Activated CD8-positive, alpha-beta T cell treated with anti-CD3 and anti-CD28 coated beads, Interleukin-2, amount 10 ng/mL, durations not matched to agents 7 days and 5 days (primary cell): ENCODE results near the gene RREB1. TPM values are rescaled to one million over a fixed set of nuclear protein-coding genes. Genes with fewer than 3 reads are reported as not detected.

Experiments used
- ATAC-seq: fragments of 150-1000 bp; cut with Tn5 transposase; one replicate; pipeline ENCODE4 v1.10.0; 2021; ENCODE audit warnings: moderate library complexity
- CTCF ChIA-PET: fragments of 350-600 bp; sonication (Branson Sonifier 250); formaldehyde crosslinking; loops from one replicate; lab custom pipeline; 2021; ENCODE audit warnings: antibody characterized with exemption; lab: Charles Lee
- POLR2A ChIA-PET: fragments of 350-600 bp; sonication (Branson Sonifier 250); formaldehyde crosslinking; loops from one replicate; lab custom pipeline; 2021; ENCODE audit warnings: antibody characterized with exemption; lab: Charles Lee
- DNase-seq: peaks from one replicate; pipeline ENCODE4 v3.0.0-alpha.2; 2020
- H3K27ac Mint-ChIP-seq: one replicate; pipeline ENCODE4 v1.8.0; 2021; ENCODE audit warnings: mild to moderate bottlenecking, mixed read lengths
- H3K27me3 Mint-ChIP-seq: one replicate; pipeline ENCODE4 v1.8.0; 2021; ENCODE audit warnings: low read depth, mixed read lengths
- H3K36me3 Mint-ChIP-seq: one replicate; pipeline ENCODE4 v1.8.0; 2021; ENCODE audit warnings: low read depth, mixed read lengths
- H3K4me1 Mint-ChIP-seq: one replicate; pipeline ENCODE4 v1.8.0; 2021; ENCODE audit warnings: low read depth, mixed read lengths
- H3K4me3 Mint-ChIP-seq: one replicate; pipeline ENCODE4 v1.8.0; 2021; ENCODE audit warnings: mild to moderate bottlenecking, mixed read lengths
- H3K9me3 Mint-ChIP-seq: one replicate; pipeline ENCODE4 v1.8.0; 2022; ENCODE audit warnings: mixed read lengths; ENCODE audit not compliant: insufficient read depth
- total RNA-seq, 2 experiments: library from RNA; stranded (reverse); gene quantifications; one replicate each; pipeline ENCODE4 v1.2.3, GENCODE V29; 2021

RREB1 gene
- total RNA-seq, 2 experiments from 2014 or later, result 27.5 to 29.0 TPM

GRCh38 chr6:7145885-7146828 is 38.4 kb downstream of the RREB1 start:
- Mint-ChIP-seq H3K4me3 (peak overlapping the region; percentile 52), H3K4me1 (peaks cover 47% of the 10 kb centered on the region), H3K27ac (peak overlapping the region; percentile 89), H3K36me3 (peaks cover 2% of the 10 kb centered on the region), H3K9me3 (no peaks in the 10 kb centered on the region), H3K27me3 (no peaks in the 10 kb centered on the region)
- ChIA-PET CTCF (interaction anchor here (1.1 to 2.8 kb wide), 6 partner anchors 8 to 450 kb away, joined by 3 to 10 read pairs (median 8); no protein-coding TSS in a partner anchor), POLR2A (interaction anchor here (0.8 to 1.9 kb wide), 3 partner anchors 8 to 38 kb away, joined by 3 to 16 read pairs (median 4); partner anchors contain the start of gene RREB1)
- DNase-seq, result peak; percentile 39
- ATAC-seq, result peak; percentile 83

DNA sequence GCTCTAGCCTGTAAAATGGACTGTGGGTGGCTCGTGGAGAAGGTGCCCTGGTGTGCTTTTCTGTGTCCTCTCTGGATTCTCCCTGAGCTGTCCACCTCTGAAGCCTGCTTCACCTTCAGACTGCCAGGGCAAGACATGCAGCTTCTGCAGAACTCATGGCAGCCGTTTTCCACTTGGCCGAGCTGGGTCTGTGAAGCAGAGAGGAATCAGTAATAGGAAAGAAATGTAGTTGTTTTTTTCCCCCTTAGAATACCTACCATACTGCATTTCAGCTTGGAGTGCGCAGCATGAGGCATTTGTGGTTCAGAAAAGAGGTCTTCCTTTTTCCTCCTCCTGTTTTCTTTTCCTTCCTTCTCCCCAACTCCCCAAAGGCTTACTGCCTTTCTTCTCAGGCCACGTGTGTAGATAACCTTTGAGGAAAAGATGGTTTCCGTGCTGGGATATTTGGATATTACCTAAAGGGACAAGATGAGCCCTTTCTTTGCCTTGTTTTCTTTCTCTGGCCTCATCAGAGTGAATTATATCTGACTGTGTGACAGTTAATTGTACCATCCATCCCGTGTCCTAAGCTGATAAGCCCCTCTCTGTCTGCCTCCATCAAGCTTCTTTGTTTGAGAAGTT is 39.4 kb downstream of the RREB1 start:
- peak; percentile 8 for ATAC-seq
- peak overlapping the region; percentile 89 for H3K27ac Mint-ChIP-seq
- ChIA-PET CTCF (interaction anchor here (0.6 to 2.8 kb wide), 6 partner anchors 9 to 451 kb away, joined by 3 to 10 read pairs (median 6); no protein-coding TSS in a partner anchor), POLR2A (interaction anchor here (0.8 to 1.9 kb wide), 3 partner anchors 9 to 39 kb away, joined by 3 to 16 read pairs (median 4); partner anchors contain the start of gene RREB1)
- H3K4me3 Mint-ChIP-seq, result peak overlapping the region; percentile 52
- H3K27me3 Mint-ChIP-seq, result no peaks in the 10 kb centered on the region
- peaks cover 2% of the 10 kb centered on the region for H3K36me3 Mint-ChIP-seq
- no peak for DNase-seq
- no peaks in the 10 kb centered on the region for H3K9me3 Mint-ChIP-seq
- peaks cover 44% of the 10 kb centered on the region for H3K4me1 Mint-ChIP-seq

DNA sequence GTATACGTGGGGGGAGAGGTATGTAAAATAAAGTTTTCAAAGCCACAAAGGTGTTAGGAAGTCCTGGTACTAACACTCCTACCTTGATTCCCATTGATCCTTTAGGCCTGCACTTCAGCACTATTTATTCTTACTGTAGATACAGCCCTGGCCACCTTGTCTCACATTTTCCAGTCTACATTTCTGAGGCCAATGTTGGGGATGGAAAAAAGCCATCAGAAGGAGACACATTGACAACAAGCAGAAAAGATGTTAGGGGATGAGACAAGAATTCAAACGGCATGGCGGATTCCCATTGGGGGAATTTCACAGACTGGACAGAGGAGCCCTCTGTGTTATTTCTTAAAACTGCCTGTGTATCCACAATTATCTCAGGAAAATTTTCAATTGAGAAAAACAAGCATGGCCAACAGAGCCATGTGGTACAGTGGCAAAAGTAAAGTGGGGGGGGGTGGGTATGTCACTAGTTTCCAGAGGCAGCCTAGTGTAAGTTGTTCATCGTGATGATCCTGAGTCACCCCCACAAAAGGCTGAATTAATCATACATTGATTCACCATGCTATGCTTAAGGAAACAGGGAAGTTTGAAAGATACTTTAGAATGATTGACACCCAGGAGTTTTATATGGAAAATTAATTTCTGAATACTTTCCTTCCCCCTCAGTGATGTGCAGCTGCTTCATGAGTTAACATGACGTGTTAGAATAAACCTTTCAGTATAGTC is 40.5 kb downstream of the RREB1 start:
- ATAC-seq (no peak), DNase-seq (no peak)
- Mint-ChIP-seq H3K36me3 (peaks cover 2% of the 10 kb centered on the region), H3K4me1 (peaks cover 41% of the 10 kb centered on the region), H3K27me3 (no peaks in the 10 kb centered on the region), H3K27ac (no peak overlapping the region), H3K9me3 (no peaks in the 10 kb centered on the region), H3K4me3 (no peak overlapping the region)
- POLR2A ChIA-PET, result no interaction called here
- CTCF ChIA-PET, result interaction anchor here (0.7 kb wide), 1 partner anchor 74 kb away, joined by 5 read pairs; no protein-coding TSS in a partner anchor

- ChIA-PET POLR2A (interaction anchor here (0.6 to 1.1 kb wide), 3 partner anchors 9 to 471 kb away, joined by 3 to 5 read pairs (median 3); no protein-coding TSS in a partner anchor), CTCF (interaction anchor here (0.9 to 1.1 kb wide), 2 partner anchors 11 to 43 kb away, joined by 3 read pairs; partner anchors contain the start of gene RREB1)
- H3K27ac Mint-ChIP-seq, result no peak overlapping the region
- H3K4me1 Mint-ChIP-seq, result peaks cover 51% of the 10 kb centered on the region
- no peak overlapping the region for H3K4me3 Mint-ChIP-seq
- H3K9me3 Mint-ChIP-seq, result no peaks in the 10 kb centered on the region
- no peaks in the 10 kb centered on the region for H3K27me3 Mint-ChIP-seq
- peaks cover 6% of the 10 kb centered on the region for H3K36me3 Mint-ChIP-seq
- DNase-seq, result no peak
- no peak for ATAC-seq
Measured at GRCh38 chr6:7150381-7151064, 42.8 kb downstream of the RREB1 start.

DNA sequence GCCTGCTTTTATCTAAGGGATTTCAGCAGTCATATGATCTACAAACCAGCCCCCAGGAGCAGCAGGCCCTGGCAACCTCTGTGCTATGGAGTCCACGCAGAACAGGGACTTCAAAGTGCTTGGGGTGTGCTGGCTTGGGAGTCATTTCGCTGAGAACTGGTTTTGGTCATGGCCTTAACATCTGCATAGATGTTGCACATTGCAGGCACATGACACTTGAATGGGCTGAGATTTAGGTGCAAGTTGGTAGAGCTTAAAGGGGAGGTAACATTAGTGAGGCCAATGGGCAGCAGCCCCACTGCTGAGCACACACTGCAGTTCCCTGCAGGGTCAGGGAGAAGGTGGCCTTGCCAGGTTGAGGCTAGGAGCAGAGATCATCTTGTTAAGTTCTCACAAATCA is 43.6 kb downstream of the RREB1 start:
- POLR2A ChIA-PET, result interaction anchor here (0.6 to 1.1 kb wide), 4 partner anchors 10 to 472 kb away, joined by 3 to 5 read pairs (median 3); no protein-coding TSS in a partner anchor
- peaks cover 6% of the 10 kb centered on the region for H3K36me3 Mint-ChIP-seq
- no peak for ATAC-seq
- peaks cover 51% of the 10 kb centered on the region for H3K4me1 Mint-ChIP-seq
- no peaks in the 10 kb centered on the region for H3K9me3 Mint-ChIP-seq
- DNase-seq, result no peak
- H3K4me3 Mint-ChIP-seq, result no peak overlapping the region
- no peaks in the 10 kb centered on the region for H3K27me3 Mint-ChIP-seq
- no peak overlapping the region for H3K27ac Mint-ChIP-seq
- CTCF ChIA-PET, result interaction anchor here (0.9 to 1.1 kb wide), 2 partner anchors 10 to 44 kb away, joined by 3 read pairs; partner anchors contain the start of gene RREB1

- CTCF ChIA-PET, result interaction anchor here (1.1 to 2.1 kb wide), 4 partner anchors 15 to 456 kb away, joined by 3 to 6 read pairs (median 3); no protein-coding TSS in a partner anchor
- no peak for ATAC-seq
- Mint-ChIP-seq H3K36me3 (peaks cover 6% of the 10 kb centered on the region), H3K27ac (no peak overlapping the region), H3K27me3 (no peaks in the 10 kb centered on the region), H3K4me1 (peaks cover 42% of the 10 kb centered on the region), H3K9me3 (no peaks in the 10 kb centered on the region), H3K4me3 (no peak overlapping the region)
- POLR2A ChIA-PET, result interaction anchor here (0.9 to 1.6 kb wide), 2 partner anchors 33 to 44 kb away, joined by 3 read pairs; partner anchors contain the start of gene RREB1
- no peak for DNase-seq
Measured at GRCh38 chr6:7152462-7152861, 44.7 kb downstream of the RREB1 start.

GRCh38 chr6:7153789-7154188 is 46.0 kb downstream of the RREB1 start:
- H3K36me3 Mint-ChIP-seq, result peaks cover 6% of the 10 kb centered on the region
- no peak overlapping the region for H3K4me3 Mint-ChIP-seq
- CTCF ChIA-PET, result interaction anchor here (1.4 to 2.1 kb wide), 3 partner anchors 43 to 457 kb away, joined by 3 to 6 read pairs (median 3); no protein-coding TSS in a partner anchor
- POLR2A ChIA-PET, result interaction anchor here (0.7 to 1.6 kb wide), 2 partner anchors 46 to 468 kb away, joined by 3 to 4 read pairs; partner anchors contain the start of gene RREB1
- peaks cover 46% of the 10 kb centered on the region for H3K4me1 Mint-ChIP-seq
- ATAC-seq (peak; percentile 22), DNase-seq (no peak)
- no peaks in the 10 kb centered on the region for H3K27me3 Mint-ChIP-seq
- H3K27ac Mint-ChIP-seq, result peak overlapping the region; percentile 22
- no peaks in the 10 kb centered on the region for H3K9me3 Mint-ChIP-seq

DNA sequence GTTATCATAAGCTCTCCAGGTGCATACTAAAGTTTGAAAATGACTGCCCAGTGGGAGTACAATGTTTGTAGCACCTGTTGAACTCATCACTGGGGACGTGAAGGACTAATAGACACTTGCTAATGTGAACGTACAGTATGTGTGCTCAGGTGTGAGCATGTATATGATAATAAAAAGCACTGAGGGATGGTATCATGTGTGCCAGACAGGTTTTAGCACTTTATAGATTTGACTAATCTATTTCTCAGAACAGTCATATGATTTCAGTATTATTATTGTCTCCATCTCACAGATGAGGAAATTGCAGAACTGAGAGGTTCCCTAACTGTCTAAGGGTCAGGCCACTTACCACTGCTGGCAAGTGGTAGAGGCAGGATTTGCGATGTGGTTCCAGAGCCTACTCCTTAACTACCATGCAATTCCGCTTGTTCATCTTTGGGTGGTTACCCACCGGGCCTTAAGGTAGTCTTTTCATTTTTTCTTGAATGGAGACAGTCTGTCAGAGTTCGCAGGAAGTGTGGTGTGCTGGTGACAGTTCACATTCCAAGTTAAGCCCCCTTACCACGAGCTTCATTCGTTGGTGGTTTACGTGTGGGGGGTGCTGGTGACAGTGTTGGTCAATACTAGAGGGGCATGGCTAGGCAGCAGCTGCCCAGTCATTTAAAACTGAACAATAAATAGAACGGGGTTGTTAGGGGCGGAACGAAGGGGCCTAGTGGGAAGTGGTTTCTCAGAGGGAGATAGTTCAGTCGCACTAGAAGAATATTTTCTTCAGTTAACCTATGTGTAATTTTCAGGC is 46.8 kb downstream of the RREB1 start:
- H3K27me3 Mint-ChIP-seq, result no peaks in the 10 kb centered on the region
- POLR2A ChIA-PET, result no interaction called here
- peaks cover 6% of the 10 kb centered on the region for H3K36me3 Mint-ChIP-seq
- CTCF ChIA-PET, result interaction anchor here (1.2 to 2.1 kb wide), 3 partner anchors 11 to 458 kb away, joined by 3 to 6 read pairs (median 4); no protein-coding TSS in a partner anchor
- peak overlapping the region; percentile 81 for H3K27ac Mint-ChIP-seq
- no peaks in the 10 kb centered on the region for H3K9me3 Mint-ChIP-seq
- H3K4me1 Mint-ChIP-seq, result peaks cover 46% of the 10 kb centered on the region
- ATAC-seq (peak; percentile 67), DNase-seq (peak; percentile 31)
- H3K4me3 Mint-ChIP-seq, result peak overlapping the region; percentile 26

GRCh38 chr6:7155871-7156579 is 48.3 kb downstream of the RREB1 start:
- peak overlapping the region; percentile 32 for H3K27ac Mint-ChIP-seq
- CTCF ChIA-PET, result interaction anchor here (0.8 to 1.1 kb wide), 2 partner anchors 13 to 62 kb away, joined by 3 read pairs; no protein-coding TSS in a partner anchor
- POLR2A ChIA-PET, result interaction anchor here (0.6 to 1.2 kb wide), 3 partner anchors 19 to 144 kb away, joined by 3 read pairs; partner anchors contain the start of gene RREB1
- no peak for ATAC-seq
- no peak overlapping the region for H3K4me3 Mint-ChIP-seq
- H3K4me1 Mint-ChIP-seq, result peaks cover 48% of the 10 kb centered on the region
- no peak for DNase-seq
- H3K9me3 Mint-ChIP-seq, result no peaks in the 10 kb centered on the region
- no peaks in the 10 kb centered on the region for H3K27me3 Mint-ChIP-seq
- peaks cover 6% of the 10 kb centered on the region for H3K36me3 Mint-ChIP-seq
